NOMO-1 treated with dmso at 0.1 percent for 144 hours (cell line): ENCODE data around the gene GOSR2.
"Not testable (repeated sequence)": the region's sequence is repeated elsewhere in the genome, so short reads cannot be mapped to it uniquely, and the experiment has no call there.

ENCODE experiments used
- DNase-seq: peaks from one replicate; lab custom pipeline; 2025; ENCODE audit not compliant: unreplicated experiment; lab: John Stamatoyannopoulos, UW

Gene GOSR2

GRCh38 chr17:46984892-46985291 is 61.9 kb downstream of the GOSR2 start:
- no peak for DNase-seq

- no peak for DNase-seq
These were observed 63.4 kb downstream of the GOSR2 start for GRCh38 chr17:46986366-46986765.

GRCh38 chr17:46987927-46988326 is 65.0 kb downstream of the GOSR2 start:
- not testable (repeated sequence) for DNase-seq

- no peak for DNase-seq
These were observed 66.9 kb downstream of the GOSR2 start for GRCh38 chr17:46989637-46990431.

- no peak for DNase-seq
These were observed 68.7 kb downstream of the GOSR2 start for GRCh38 chr17:46991617-46992016.
